ENCODE data around the gene CROCC.

CROCC gene

GRCh38 chr1:16969057-16969611 is 47.4 kb downstream of the CROCC start:
- H3K9me3 ChIP-seq (ENCODE audit: control insufficient read depth in 2 of 2, low read length in 2 of 2) = no peaks in the 10 kb centered on the region
- no peak overlapping the region for H3K27ac ChIP-seq (ENCODE audit: low read depth in 2 of 2, low read length in 2 of 2)
- H3K36me3 ChIP-seq (ENCODE audit: control insufficient read depth in 2 of 2, insufficient read depth in 2 of 2, low read length in 2 of 2) = no peaks in the 10 kb centered on the region

GRCh38 chr1:16969651-16970050 is 47.9 kb downstream of the CROCC start:
- Histone ChIP-seq H3K9me3 (ENCODE audit: control insufficient read depth in 2 of 2, low read length in 2 of 2) (no peaks in the 10 kb centered on the region), H3K27me3 (ENCODE audit: control insufficient read depth in 2 of 2, insufficient read depth in 2 of 2, low read length in 2 of 2) (no peaks in the 10 kb centered on the region), H3K36me3 (ENCODE audit: control insufficient read depth in 2 of 2, insufficient read depth in 2 of 2, low read length in 2 of 2) (no peaks in the 10 kb centered on the region), H3K27ac (ENCODE audit: low read depth in 2 of 2, low read length in 2 of 2) (no peak overlapping the region), H3K4me1 (ENCODE audit: control insufficient read depth in 2 of 2, insufficient read depth in 2 of 2, low read length in 2 of 2) (no peaks in the 10 kb centered on the region), H3K4me3 (ENCODE audit: low read length in 2 of 2) (no peak overlapping the region), H3K9ac (ENCODE audit: low read depth in 1 of 2, low read length in 2 of 2) (no peak overlapping the region)

More at GRCh38 chr1:16969057-16969611, 47.4 kb downstream of the CROCC start:
- Histone ChIP-seq H3K4me1 (ENCODE audit: control insufficient read depth in 2 of 2, insufficient read depth in 2 of 2, low read length in 2 of 2) (no peaks in the 10 kb centered on the region), H3K9ac (ENCODE audit: low read depth in 1 of 2, low read length in 2 of 2) (no peak overlapping the region), H3K27me3 (ENCODE audit: control insufficient read depth in 2 of 2, insufficient read depth in 2 of 2, low read length in 2 of 2) (no peaks in the 10 kb centered on the region), H3K4me3 (ENCODE audit: low read length in 2 of 2) (no peak overlapping the region)

GRCh38 chr1:16970132-16970910 is 48.6 kb downstream of the CROCC start:
- no peaks in the 10 kb centered on the region for H3K27me3 ChIP-seq (ENCODE audit: control insufficient read depth in 2 of 2, insufficient read depth in 2 of 2, low read length in 2 of 2)
- H3K27ac ChIP-seq (ENCODE audit: low read depth in 2 of 2, low read length in 2 of 2) = no peak overlapping the region
- no peaks in the 10 kb centered on the region for H3K4me1 ChIP-seq (ENCODE audit: control insufficient read depth in 2 of 2, insufficient read depth in 2 of 2, low read length in 2 of 2)
- H3K9me3 ChIP-seq (ENCODE audit: control insufficient read depth in 2 of 2, low read length in 2 of 2) = no peaks in the 10 kb centered on the region
- no peak overlapping the region for H3K4me3 ChIP-seq (ENCODE audit: low read length in 2 of 2)
- no peak overlapping the region for H3K9ac ChIP-seq (ENCODE audit: low read depth in 1 of 2, low read length in 2 of 2)
- no peaks in the 10 kb centered on the region for H3K36me3 ChIP-seq (ENCODE audit: control insufficient read depth in 2 of 2, insufficient read depth in 2 of 2, low read length in 2 of 2)

GRCh38 chr1:16971341-16972188 is 49.8 kb downstream of the CROCC start:
- Histone ChIP-seq H3K9ac (ENCODE audit: low read depth in 1 of 2, low read length in 2 of 2) (no peak overlapping the region), H3K27ac (ENCODE audit: low read depth in 2 of 2, low read length in 2 of 2) (no peak overlapping the region), H3K9me3 (ENCODE audit: control insufficient read depth in 2 of 2, low read length in 2 of 2) (no peaks in the 10 kb centered on the region), H3K27me3 (ENCODE audit: control insufficient read depth in 2 of 2, insufficient read depth in 2 of 2, low read length in 2 of 2) (no peaks in the 10 kb centered on the region), H3K4me1 (ENCODE audit: control insufficient read depth in 2 of 2, insufficient read depth in 2 of 2, low read length in 2 of 2) (no peaks in the 10 kb centered on the region), H3K36me3 (ENCODE audit: control insufficient read depth in 2 of 2, insufficient read depth in 2 of 2, low read length in 2 of 2) (no peaks in the 10 kb centered on the region), H3K4me3 (ENCODE audit: low read length in 2 of 2) (no peak overlapping the region)

- no peaks in the 10 kb centered on the region for H3K4me1 ChIP-seq (ENCODE audit: control insufficient read depth in 2 of 2, insufficient read depth in 2 of 2, low read length in 2 of 2)
- H3K27ac ChIP-seq (ENCODE audit: low read depth in 2 of 2, low read length in 2 of 2) = no peak overlapping the region
- H3K9me3 ChIP-seq (ENCODE audit: control insufficient read depth in 2 of 2, low read length in 2 of 2) = no peaks in the 10 kb centered on the region
- no peak overlapping the region for H3K4me3 ChIP-seq (ENCODE audit: low read length in 2 of 2)
- no peaks in the 10 kb centered on the region for H3K27me3 ChIP-seq (ENCODE audit: control insufficient read depth in 2 of 2, insufficient read depth in 2 of 2, low read length in 2 of 2)
- H3K9ac ChIP-seq (ENCODE audit: low read depth in 1 of 2, low read length in 2 of 2) = no peak overlapping the region
- no peaks in the 10 kb centered on the region for H3K36me3 ChIP-seq (ENCODE audit: control insufficient read depth in 2 of 2, insufficient read depth in 2 of 2, low read length in 2 of 2)
These were observed 50.6 kb downstream of the CROCC start for GRCh38 chr1:16972189-16972895.

- Histone ChIP-seq H3K9ac (ENCODE audit: low read depth in 1 of 2, low read length in 2 of 2) (no peak overlapping the region), H3K9me3 (ENCODE audit: control insufficient read depth in 2 of 2, low read length in 2 of 2) (no peaks in the 10 kb centered on the region), H3K27ac (ENCODE audit: low read depth in 2 of 2, low read length in 2 of 2) (no peak overlapping the region), H3K4me3 (ENCODE audit: low read length in 2 of 2) (no peak overlapping the region), H3K36me3 (ENCODE audit: control insufficient read depth in 2 of 2, insufficient read depth in 2 of 2, low read length in 2 of 2) (no peaks in the 10 kb centered on the region), H3K4me1 (ENCODE audit: control insufficient read depth in 2 of 2, insufficient read depth in 2 of 2, low read length in 2 of 2) (peaks cover 0 to 6% of the 10 kb centered on the region in 2 donors), H3K27me3 (ENCODE audit: control insufficient read depth in 2 of 2, insufficient read depth in 2 of 2, low read length in 2 of 2) (no peaks in the 10 kb centered on the region)
These were observed 51.5 kb downstream of the CROCC start for GRCh38 chr1:16973215-16973614.

GRCh38 chr1:16975211-16975610 is 53.5 kb downstream of the CROCC start:
- no peak overlapping the region for H3K27ac ChIP-seq (ENCODE audit: low read depth in 2 of 2, low read length in 2 of 2)
- peaks cover 0 to 9% of the 10 kb centered on the region in 2 donors for H3K4me1 ChIP-seq (ENCODE audit: control insufficient read depth in 2 of 2, insufficient read depth in 2 of 2, low read length in 2 of 2)
- no peak overlapping the region for H3K4me3 ChIP-seq (ENCODE audit: low read length in 2 of 2)
- peaks cover 3 to 6% of the 10 kb centered on the region in 2 donors for H3K27me3 ChIP-seq (ENCODE audit: control insufficient read depth in 2 of 2, insufficient read depth in 2 of 2, low read length in 2 of 2)
- H3K36me3 ChIP-seq (ENCODE audit: control insufficient read depth in 2 of 2, insufficient read depth in 2 of 2, low read length in 2 of 2) = no peaks in the 10 kb centered on the region
- no peak overlapping the region for H3K9ac ChIP-seq (ENCODE audit: low read depth in 1 of 2, low read length in 2 of 2)
- H3K9me3 ChIP-seq (ENCODE audit: control insufficient read depth in 2 of 2, low read length in 2 of 2) = no peaks in the 10 kb centered on the region

GRCh38 chr1:16975838-16976237 is 54.1 kb downstream of the CROCC start:
- Histone ChIP-seq H3K9me3 (ENCODE audit: control insufficient read depth in 2 of 2, low read length in 2 of 2) (no peaks in the 10 kb centered on the region), H3K27me3 (ENCODE audit: control insufficient read depth in 2 of 2, insufficient read depth in 2 of 2, low read length in 2 of 2) (peaks cover 3 to 9% of the 10 kb centered on the region in 2 donors), H3K9ac (ENCODE audit: low read depth in 1 of 2, low read length in 2 of 2) (no peak overlapping the region), H3K4me3 (ENCODE audit: low read length in 2 of 2) (no peak overlapping the region), H3K27ac (ENCODE audit: low read depth in 2 of 2, low read length in 2 of 2) (no peak overlapping the region), H3K36me3 (ENCODE audit: control insufficient read depth in 2 of 2, insufficient read depth in 2 of 2, low read length in 2 of 2) (no peaks in the 10 kb centered on the region), H3K4me1 (ENCODE audit: control insufficient read depth in 2 of 2, insufficient read depth in 2 of 2, low read length in 2 of 2) (peaks cover 0 to 9% of the 10 kb centered on the region in 2 donors)

GRCh38 chr1:16976966-16977365 is 55.2 kb downstream of the CROCC start:
- H3K36me3 ChIP-seq (ENCODE audit: control insufficient read depth in 2 of 2, insufficient read depth in 2 of 2, low read length in 2 of 2) = no peaks in the 10 kb centered on the region
- H3K27ac ChIP-seq (ENCODE audit: low read depth in 2 of 2, low read length in 2 of 2) = no peak overlapping the region
- peaks cover 8 to 12% of the 10 kb centered on the region in 2 donors for H3K27me3 ChIP-seq (ENCODE audit: control insufficient read depth in 2 of 2, insufficient read depth in 2 of 2, low read length in 2 of 2)
- H3K4me3 ChIP-seq (ENCODE audit: low read length in 2 of 2) = no peak overlapping the region
- H3K9ac ChIP-seq (ENCODE audit: low read depth in 1 of 2, low read length in 2 of 2) = no peak overlapping the region
- no peaks in the 10 kb centered on the region for H3K9me3 ChIP-seq (ENCODE audit: control insufficient read depth in 2 of 2, low read length in 2 of 2)
- H3K4me1 ChIP-seq (ENCODE audit: control insufficient read depth in 2 of 2, insufficient read depth in 2 of 2, low read length in 2 of 2) = peaks cover 0 to 9% of the 10 kb centered on the region in 2 donors

Data from mucosa of rectum (tissue), 2 donors.